LNCAP (cell line): Measurements from ENCODE around the gene CDC42BPA.

Experiments used
- TF ChIP-seq, protein P1 (sequence below): fragments of 450-650 bp; IDR thresholded peaks from 2 replicates; pipeline ENCODE4 v1.5.1; 2017; ENCODE audit warnings: mild to moderate bottlenecking

The CDC42BPA gene

DNA sequence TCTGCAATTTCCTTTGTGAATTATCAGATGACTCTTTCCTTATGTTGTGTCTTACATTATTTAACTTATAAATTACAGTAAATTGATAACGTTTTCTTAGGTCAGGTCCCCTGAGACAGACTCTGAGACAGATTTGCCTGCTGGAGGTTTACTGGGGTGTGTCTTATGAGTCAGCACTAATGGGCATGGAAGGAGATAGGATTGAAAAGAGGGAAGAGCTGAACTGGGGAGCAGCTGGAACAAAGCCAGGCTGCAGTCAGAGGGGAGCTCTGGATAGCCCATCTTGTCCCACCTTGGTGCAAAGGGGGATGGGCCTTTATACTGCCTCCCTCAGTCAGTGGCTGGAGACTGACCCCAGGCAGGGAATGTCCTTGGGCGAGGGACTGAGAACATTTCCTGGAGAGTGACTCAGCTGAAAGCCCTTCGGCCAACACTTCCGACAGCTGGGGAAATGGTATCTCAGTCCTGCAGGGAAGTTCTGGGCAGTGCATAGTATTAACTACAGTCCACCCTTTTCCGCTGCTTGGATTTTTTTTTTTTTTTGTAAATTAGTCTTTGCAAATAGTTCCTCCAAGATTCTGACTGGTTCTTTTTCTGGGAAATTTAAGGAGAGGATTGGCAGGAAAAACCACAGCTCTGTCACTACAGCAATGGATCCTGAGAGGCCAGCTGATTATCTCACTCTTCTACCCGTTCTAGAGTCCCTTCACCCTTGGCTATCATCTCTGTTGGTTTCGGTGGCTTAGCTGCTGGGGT is 39.1 kb upstream of the CDC42BPA start:
- TF ChIP-seq, protein P1, sequence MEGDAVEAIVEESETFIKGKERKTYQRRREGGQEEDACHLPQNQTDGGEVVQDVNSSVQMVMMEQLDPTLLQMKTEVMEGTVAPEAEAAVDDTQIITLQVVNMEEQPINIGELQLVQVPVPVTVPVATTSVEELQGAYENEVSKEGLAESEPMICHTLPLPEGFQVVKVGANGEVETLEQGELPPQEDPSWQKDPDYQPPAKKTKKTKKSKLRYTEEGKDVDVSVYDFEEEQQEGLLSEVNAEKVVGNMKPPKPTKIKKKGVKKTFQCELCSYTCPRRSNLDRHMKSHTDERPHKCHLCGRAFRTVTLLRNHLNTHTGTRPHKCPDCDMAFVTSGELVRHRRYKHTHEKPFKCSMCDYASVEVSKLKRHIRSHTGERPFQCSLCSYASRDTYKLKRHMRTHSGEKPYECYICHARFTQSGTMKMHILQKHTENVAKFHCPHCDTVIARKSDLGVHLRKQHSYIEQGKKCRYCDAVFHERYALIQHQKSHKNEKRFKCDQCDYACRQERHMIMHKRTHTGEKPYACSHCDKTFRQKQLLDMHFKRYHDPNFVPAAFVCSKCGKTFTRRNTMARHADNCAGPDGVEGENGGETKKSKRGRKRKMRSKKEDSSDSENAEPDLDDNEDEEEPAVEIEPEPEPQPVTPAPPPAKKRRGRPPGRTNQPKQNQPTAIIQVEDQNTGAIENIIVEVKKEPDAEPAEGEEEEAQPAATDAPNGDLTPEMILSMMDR, result no peak

DNA sequence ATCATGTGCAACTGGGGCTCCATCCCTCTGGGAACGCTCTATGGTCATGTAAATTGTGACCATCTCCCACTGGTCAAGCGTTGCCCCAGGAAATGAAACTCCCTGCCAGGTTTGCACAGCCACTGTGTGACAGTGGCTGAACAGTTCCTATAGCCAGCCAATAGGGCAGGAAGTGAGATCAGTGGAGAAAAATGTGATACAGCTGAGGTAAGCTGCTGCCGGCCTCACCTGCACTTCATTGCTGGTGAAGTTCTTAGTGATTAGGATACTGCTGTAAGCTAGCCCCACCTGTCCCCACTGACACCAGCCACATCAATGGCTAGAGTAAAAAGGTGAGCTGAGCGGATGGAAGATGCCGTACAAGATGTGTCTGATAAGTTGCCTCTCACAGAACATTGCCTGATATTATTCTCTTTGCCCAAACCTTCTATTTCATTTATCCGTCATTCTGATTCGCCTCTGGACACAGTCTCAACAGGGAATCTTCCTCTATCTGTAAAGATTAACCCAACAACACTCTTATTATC is 38.4 kb upstream of the CDC42BPA start:
- TF ChIP-seq, protein P1, result no peak

DNA sequence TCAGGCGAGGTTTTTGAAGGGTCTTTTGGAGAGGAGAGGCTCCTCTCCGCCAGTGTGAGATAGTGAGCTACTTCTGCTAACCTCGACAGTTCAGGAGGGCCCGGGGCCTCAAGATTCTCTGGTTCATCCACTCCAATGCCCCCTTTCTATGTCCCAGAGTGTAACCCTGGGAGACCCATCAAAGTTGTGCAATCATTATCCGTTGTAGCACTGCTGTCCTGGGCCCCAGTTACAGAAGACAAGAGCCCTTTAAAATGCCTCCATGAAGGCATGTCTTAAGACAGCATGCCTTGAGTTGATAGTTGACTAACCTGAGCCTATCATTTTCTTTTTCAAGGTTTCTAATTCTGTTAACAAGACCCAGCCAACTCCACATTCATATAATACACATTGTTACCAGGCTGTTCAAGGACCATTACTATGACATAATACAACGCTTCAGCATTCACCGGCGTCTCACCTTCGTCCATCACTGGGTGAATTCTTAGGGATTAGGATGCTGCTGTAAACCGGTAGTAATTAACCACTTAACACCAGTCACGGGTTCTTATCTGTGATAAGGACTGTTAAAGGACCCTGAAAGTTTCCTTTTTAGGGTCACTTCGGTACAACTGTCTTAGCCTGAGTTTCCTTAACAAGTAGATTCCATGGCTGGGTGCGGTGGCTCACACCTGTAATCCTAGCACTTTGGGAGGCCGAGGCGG is 37.4 kb upstream of the CDC42BPA start:
- TF ChIP-seq, protein P1, result no peak

DNA sequence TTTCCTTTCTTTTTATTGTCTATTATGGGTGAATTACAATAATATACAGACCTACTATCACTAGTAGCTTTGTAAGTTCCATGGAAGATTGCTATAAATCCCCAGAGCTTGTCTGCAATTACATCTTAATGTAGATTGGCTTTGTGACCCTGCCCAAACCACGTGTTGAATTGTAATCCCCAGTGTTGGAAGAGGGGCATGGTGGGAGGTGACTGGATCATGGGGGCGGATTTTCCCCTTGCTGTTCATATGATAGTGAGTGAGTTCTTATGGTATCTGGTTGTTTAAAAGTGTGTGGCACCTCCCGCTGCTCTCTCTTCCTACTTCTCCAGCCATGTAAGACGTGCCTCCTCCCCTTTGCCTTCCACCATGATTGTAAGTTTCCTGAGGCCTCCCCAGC is 34.9 kb upstream of the CDC42BPA start:
- TF ChIP-seq, protein P1, result no peak

DNA sequence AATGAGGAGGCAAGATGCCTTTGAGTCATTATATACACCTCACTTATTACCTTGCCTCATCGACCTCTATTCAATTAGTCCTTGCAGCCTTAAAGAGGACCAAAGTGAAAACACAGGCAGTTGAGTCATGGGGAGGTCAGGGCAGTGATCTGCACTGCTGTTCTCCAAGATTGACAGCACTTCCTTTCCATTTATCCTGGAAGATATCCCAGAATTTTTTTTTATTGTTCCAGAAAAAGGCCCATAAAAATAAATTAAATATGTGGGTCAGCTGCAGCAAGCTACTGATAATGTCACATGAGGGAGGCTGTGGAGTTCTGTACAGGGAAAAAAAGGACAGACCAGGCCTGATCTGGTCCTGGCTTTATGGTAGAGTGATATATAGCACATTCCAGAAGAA is 33.2 kb upstream of the CDC42BPA start:
- TF ChIP-seq, protein P1, result no peak

DNA sequence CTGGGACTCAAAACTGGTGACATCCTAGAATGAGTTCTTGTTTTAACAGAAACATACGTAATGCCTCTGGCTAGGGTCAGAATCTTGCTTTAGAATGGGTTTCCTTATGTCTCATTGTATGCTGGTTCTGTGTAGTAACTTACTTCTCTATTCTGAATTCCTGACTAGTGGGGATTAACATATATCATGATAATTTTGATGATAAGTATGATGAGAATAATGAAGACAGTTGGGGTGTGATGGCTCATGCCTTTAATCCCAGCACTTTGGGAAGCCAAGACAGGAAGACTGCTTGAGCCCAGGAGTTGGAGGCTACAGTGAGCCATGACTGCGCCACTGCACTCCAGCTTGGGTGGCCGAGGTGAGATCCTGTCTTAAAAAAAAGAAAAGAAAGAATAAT is 31.7 kb upstream of the CDC42BPA start:
- TF ChIP-seq, protein P1, result no peak

DNA sequence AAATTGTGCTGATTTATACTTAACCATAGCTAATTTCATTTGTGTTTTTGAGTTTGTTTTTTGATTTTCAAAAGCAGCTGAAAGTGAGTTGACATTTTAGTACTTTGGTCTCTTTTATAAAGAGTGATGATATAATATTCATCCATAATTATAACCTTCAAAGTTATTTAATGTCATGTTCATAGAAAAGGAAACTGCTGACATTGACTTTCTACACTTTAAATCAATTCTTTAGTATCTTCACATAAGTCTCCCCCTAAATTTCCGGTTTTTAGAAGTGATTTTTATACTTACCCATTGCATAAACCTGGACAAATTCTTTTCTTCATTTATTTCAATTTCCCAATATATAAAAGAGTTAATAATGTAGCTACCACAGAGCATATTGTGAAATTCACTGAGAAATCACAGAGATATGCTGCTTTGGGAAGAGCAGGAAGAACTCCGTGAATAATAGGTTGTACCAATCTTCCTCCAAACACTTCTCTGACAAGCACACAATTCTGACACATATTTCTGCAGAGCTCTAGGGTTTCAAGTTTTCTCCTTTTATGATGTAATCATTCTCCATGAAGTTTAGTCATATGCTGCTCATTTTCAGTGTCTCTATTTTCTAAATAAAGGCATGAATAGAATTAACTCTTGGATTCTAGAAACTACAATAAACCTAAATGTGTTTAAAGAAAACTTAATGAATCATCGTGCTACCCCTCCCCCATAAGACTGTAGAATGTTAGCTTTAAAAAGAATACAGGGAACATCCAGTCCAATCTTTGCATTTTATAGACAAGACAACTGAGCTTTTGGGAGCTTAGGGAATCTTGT is 25.6 kb upstream of the CDC42BPA start:
- TF ChIP-seq, protein P1, result no peak
